H1 (cell line): Measurements from ENCODE around the gene GGT6. TPM values are rescaled to one million over a fixed set of nuclear protein-coding genes. Genes with fewer than 3 reads are reported as not detected.

Source experiments
- CBX8 ChIP-seq: fragments of 300-800, 300-1000 bp; sonication (generic); IDR thresholded peaks from 2 replicates; pipeline ENCODE4 v1.7.1; 2016; ENCODE audit warnings: low read depth, low read length, borderline replicate concordance
- SAP30 ChIP-seq: fragments of 300-600 bp; sonication (generic); IDR thresholded peaks from 2 replicates; pipeline ENCODE4 v1.7.1; 2012; ENCODE audit warnings: low read length, moderate library complexity, mild to moderate bottlenecking, inconsistent platforms; ENCODE audit not compliant: insufficient read depth, insufficient replicate concordance
- SIRT6 ChIP-seq: IDR thresholded peaks from one replicate; pipeline ENCODE4 v1.7.1; 2012; ENCODE audit warnings: low read length, inconsistent platforms
- polyA plus RNA-seq, 7 experiments: library from polyadenylated mRNA; depleted of rRNA in 3 of 7; stranded (reverse) in 5 of 7; unstranded in 2 of 7; fragments of >200 nt in 5 of 7; fragments of 200-250 nt in 2 of 7; gene quantifications; 1 replicate in 5 of 7; 2 replicates in 1 of 7; 4 replicates in 1 of 7; pipeline versions ENCODE4 v1.2.1 to v1.2.3, GENCODE V29; 2011 to 2013; ENCODE audit warnings: missing spikeins in 2 of 7, mixed read lengths in 2 of 7
- total RNA-seq: library from RNA; stranded (reverse); fragmentation: NEBNext Ultra II Directional; extraction: Animal tissue kit (Norgen Biotek cat#: 25700); gene quantifications from 2 replicates; pipeline ENCODE4 v1.2.1, GENCODE V29; 2021

GGT6 gene
- total and polyA plus RNA-seq, 2 of the 8 experiments (the other 6 are each of a cell fraction or from before 2014, with no cell fraction given), result 0.18 TPM; not detected in 1

GRCh38 chr17:4558347-4558971 is 1.9 kb downstream of the GGT6 start (continued):
- TF ChIP-seq CBX8 (no peak), SAP30 (no peak), SIRT6 (no peak)
